HepG2 (cell line): Measurements from ENCODE around the gene FUT3. TPM values are rescaled to one million over a fixed set of nuclear protein-coding genes. Genes with fewer than 3 reads are reported as not detected.

Experiments used
- AGO2 ChIP-seq: fragments of 200-400 bp; formaldehyde crosslinking; optimal IDR thresholded peaks from 2 replicates; pipeline ENCODE3; 2017; ENCODE audit warnings: mild to moderate bottlenecking, low read depth, low read length, moderate library complexity
- BRCA1 ChIP-seq: sonication (generic); formaldehyde crosslinking; IDR thresholded peaks from 2 replicates; pipeline ENCODE4 v1.4.0; 2020; ENCODE audit warnings: missing genetic modification reagents
- CC2D1A ChIP-seq: sonication (generic); formaldehyde crosslinking; IDR thresholded peaks from 2 replicates; pipeline ENCODE4 v1.8.1; 2023; ENCODE audit warnings: mild to moderate bottlenecking, missing genetic modification reagents
- CREM ChIP-seq, 2 experiments: sonication (generic) in 1 of 2; formaldehyde crosslinking in 1 of 2; IDR thresholded peaks; 2 replicates each; pipeline versions ENCODE4 v1.4.0 to v1.6.1; 2016 to 2020; ENCODE audit warnings: antibody characterized with exemption in 1 of 2, mild to moderate bottlenecking in 1 of 2, missing genetic modification reagents in 1 of 2
- DNMT3B ChIP-seq: conservative IDR thresholded peaks from 2 replicates; pipeline ENCODE4 v1.6.1; 2016; ENCODE audit warnings: missing biosample characterization, control low read depth
- DPF2 ChIP-seq: sonication (generic); formaldehyde crosslinking; IDR thresholded peaks from 2 replicates; pipeline ENCODE4 v1.4.0; 2020; ENCODE audit warnings: mild to moderate bottlenecking, low read depth, missing genetic modification reagents, borderline replicate concordance
- EEA1 ChIP-seq: sonication (generic); formaldehyde crosslinking; IDR thresholded peaks from 2 replicates; pipeline ENCODE4 v1.5.1; 2020; ENCODE audit warnings: mild to moderate bottlenecking, missing genetic modification reagents, borderline replicate concordance
- EED ChIP-seq: sonication (generic); formaldehyde crosslinking; IDR thresholded peaks from 2 replicates; pipeline ENCODE4 v1.5.0; 2020; ENCODE audit warnings: mild to moderate bottlenecking, missing genetic modification reagents
- FOXK2 ChIP-seq: fragments of 450-650 bp; IDR thresholded peaks from 2 replicates; pipeline ENCODE4 v1.6.1; 2016
- GTF3A ChIP-seq: sonication (generic); formaldehyde crosslinking; conservative IDR thresholded peaks from 2 replicates; pipeline ENCODE4 v1.4.0; 2020; ENCODE audit warnings: mild to moderate bottlenecking, missing genetic modification reagents
- IKZF5 ChIP-seq: IDR thresholded peaks from 2 replicates; pipeline ENCODE4 v1.6.1; 2018; ENCODE audit warnings: missing genetic modification reagents, mild to moderate bottlenecking, missing compliant biosample characterization
- JDP2 ChIP-seq: sonication (generic); formaldehyde crosslinking; IDR thresholded peaks from 2 replicates; pipeline ENCODE4 v1.8.1; 2022; ENCODE audit warnings: missing genetic modification reagents, borderline replicate concordance
- SIX4 ChIP-seq: sonication (generic); formaldehyde crosslinking; IDR thresholded peaks from 2 replicates; pipeline ENCODE4 v1.4.0; 2020; ENCODE audit warnings: missing genetic modification reagents
- SRY ChIP-seq: sonication (generic); formaldehyde crosslinking; IDR thresholded peaks from 2 replicates; pipeline ENCODE4 v1.8.0; 2022; ENCODE audit warnings: mild to moderate bottlenecking, missing genetic modification reagents
- TFDP2 ChIP-seq: sonication (generic); formaldehyde crosslinking; IDR thresholded peaks from 2 replicates; pipeline ENCODE4 v1.4.0; 2020; ENCODE audit warnings: missing genetic modification reagents
- U2AF2 ChIP-seq: fragments of 200-400 bp; formaldehyde crosslinking; IDR thresholded peaks from 2 replicates; pipeline ENCODE4 v1.6.1; 2017; ENCODE audit warnings: low read depth, mild to moderate bottlenecking, low read length
- YY1 ChIP-seq: IDR thresholded peaks from 2 replicates; pipeline ENCODE4 v1.6.1; 2011; ENCODE audit warnings: low read length, low read depth, moderate library complexity, mild to moderate bottlenecking; ENCODE audit not compliant: insufficient read depth, insufficient replicate concordance
- ZFYVE20 ChIP-seq: sonication (generic); formaldehyde crosslinking; IDR thresholded peaks from 2 replicates; pipeline ENCODE4 v1.8.0; 2023; ENCODE audit warnings: low read depth, mild to moderate bottlenecking, moderate library complexity, missing genetic modification reagents, borderline replicate concordance
- ZNF251 ChIP-seq: sonication (generic); formaldehyde crosslinking; IDR thresholded peaks from 2 replicates; pipeline ENCODE4 v1.9.0; 2021; ENCODE audit warnings: mild to moderate bottlenecking, missing genetic modification reagents
- ZNF343 ChIP-seq: sonication (generic); formaldehyde crosslinking; IDR thresholded peaks from 2 replicates; pipeline ENCODE4 v1.4.0; 2020; ENCODE audit warnings: mild to moderate bottlenecking, missing genetic modification reagents
- ZNF362 ChIP-seq: sonication (generic); formaldehyde crosslinking; IDR thresholded peaks from 2 replicates; pipeline ENCODE4 v1.4.0; 2020; ENCODE audit warnings: missing genetic modification reagents, mild to moderate bottlenecking, borderline replicate concordance
- ZNF543 ChIP-seq: sonication (generic); formaldehyde crosslinking; IDR thresholded peaks from 2 replicates; pipeline ENCODE4 v1.4.0; 2020; ENCODE audit warnings: mild to moderate bottlenecking, missing genetic modification reagents
- ZNF552 ChIP-seq: sonication (generic); formaldehyde crosslinking; IDR thresholded peaks from 2 replicates; pipeline ENCODE4 v1.9.0; 2022; ENCODE audit warnings: missing genetic modification reagents, mild to moderate bottlenecking, borderline replicate concordance
- ZNF740 ChIP-seq: sonication (generic); formaldehyde crosslinking; IDR thresholded peaks from 2 replicates; pipeline ENCODE4 v1.4.0; 2020; ENCODE audit warnings: missing genetic modification reagents
- ZNF782 ChIP-seq: sonication (generic); formaldehyde crosslinking; IDR thresholded peaks from 2 replicates; pipeline ENCODE4 v1.4.0; 2020; ENCODE audit warnings: missing genetic modification reagents, mild to moderate bottlenecking, borderline replicate concordance
- polyA plus RNA-seq, 8 experiments: library from polyadenylated mRNA; depleted of rRNA in 3 of 8; stranded (reverse) in 7 of 8; unstranded in 1 of 8; fragments of >200 nt; fragmentation: Illumina TruSeq in 4 of 8; extraction: Trizol in 4 of 8; gene quantifications; 2 replicates each; pipeline versions ENCODE4 v1.2.1 to v1.2.3, GENCODE V29; 2011 to 2016; ENCODE audit warnings: low read depth in 4 of 8, missing spikeins in 1 of 8, mixed read lengths in 1 of 8; ENCODE audit not compliant: insufficient read depth in 1 of 8
- total RNA-seq, 5 experiments: library from RNA; depleted of rRNA; stranded (reverse); fragments of >200 nt; fragmentation: Illumina TruSeq; extraction: Trizol; gene quantifications; 2 replicates each; pipeline ENCODE4 v1.2.3, GENCODE V29; 2016; ENCODE audit warnings: low read depth in 1 of 5
- TF ChIP-seq, protein P1 (sequence below): sonication (generic); formaldehyde crosslinking; IDR thresholded peaks from 2 replicates; pipeline ENCODE4 v1.5.1; 2020; ENCODE audit warnings: mild to moderate bottlenecking, missing genetic modification reagents, moderate library complexity

FUT3 gene
- total and polyA plus RNA-seq, 2 of the 13 experiments (the other 11 are each of a cell fraction or from before 2014, with no cell fraction given): 0.53 to 1.1 TPM

- TF ChIP-seq ZNF251 (CRISPR knock-in tag): no peak
- TF ChIP-seq, protein P1, sequence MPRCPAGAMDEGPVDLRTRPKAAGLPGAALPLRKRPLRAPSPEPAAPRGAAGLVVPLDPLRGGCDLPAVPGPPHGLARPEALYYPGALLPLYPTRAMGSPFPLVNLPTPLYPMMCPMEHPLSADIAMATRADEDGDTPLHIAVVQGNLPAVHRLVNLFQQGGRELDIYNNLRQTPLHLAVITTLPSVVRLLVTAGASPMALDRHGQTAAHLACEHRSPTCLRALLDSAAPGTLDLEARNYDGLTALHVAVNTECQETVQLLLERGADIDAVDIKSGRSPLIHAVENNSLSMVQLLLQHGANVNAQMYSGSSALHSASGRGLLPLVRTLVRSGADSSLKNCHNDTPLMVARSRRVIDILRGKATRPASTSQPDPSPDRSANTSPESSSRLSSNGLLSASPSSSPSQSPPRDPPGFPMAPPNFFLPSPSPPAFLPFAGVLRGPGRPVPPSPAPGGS (CRISPR knock-in tag): no peak
- no peak for TF ChIP-seq EEA1 (CRISPR knock-in tag)
- TF ChIP-seq IKZF5 (CRISPR knock-in tag): no peak
- no peak for TF ChIP-seq ZNF362 (CRISPR knock-in tag)
- no peak for TF ChIP-seq ZNF343 (CRISPR knock-in tag)
- peak; percentile 63 for TF ChIP-seq SIX4 (CRISPR knock-in tag)
- no peak for TF ChIP-seq YY1
- TF ChIP-seq TFDP2 (CRISPR knock-in tag): no peak
- TF ChIP-seq U2AF2: no peak
- TF ChIP-seq SRY (CRISPR knock-in tag): no peak
- TF ChIP-seq BRCA1 (CRISPR knock-in tag): no peak
- TF ChIP-seq CREM (IDR thresholded peaks at IDR 0.05): no peak
- no peak for TF ChIP-seq CREM (CRISPR knock-in tag; IDR thresholded peaks at IDR 0.05)
- TF ChIP-seq AGO2: no peak
- no peak for TF ChIP-seq ZNF782 (CRISPR knock-in tag)
- no peak for TF ChIP-seq ZNF740 (CRISPR knock-in tag)
- no peak for TF ChIP-seq CC2D1A
- no peak for TF ChIP-seq FOXK2
- no peak for TF ChIP-seq ZNF552 (CRISPR knock-in tag)
- no peak for TF ChIP-seq GTF3A (CRISPR knock-in tag)
- TF ChIP-seq ZFYVE20 (CRISPR knock-in tag): no peak
- no peak for TF ChIP-seq DPF2 (CRISPR knock-in tag)
- TF ChIP-seq EED: no peak
- TF ChIP-seq ZNF543 (CRISPR knock-in tag): 0 out of 2 replicates have a peak, but pooled peaks have one; percentile 5
- TF ChIP-seq JDP2 (CRISPR knock-in tag): no peak
- no peak for TF ChIP-seq DNMT3B
Observed at GRCh38 chr19:5800361-5801270, 50.6 kb downstream of the FUT3 start (continued).
